RWPE1 (cell line): ENCODE measurements around the gene ADAD2.

Source experiments
- CTCF ChIA-PET: fragments of 350-600 bp; sonication (Branson Sonifier 250); formaldehyde crosslinking; extraction: SDS; loops from one replicate; lab custom pipeline; 2021; lab: Yijun Ruan, JAX
- POLR2A ChIA-PET: fragments of 400-600 bp; formaldehyde crosslinking; extraction: SDS; loops from one replicate; lab custom pipeline; 2020; ENCODE audit warnings: antibody characterized with exemption; ENCODE audit not compliant: low non-redundant PET; lab: Yijun Ruan, JAX
- DNase-seq: peaks from one replicate; pipeline ENCODE4 v3.0.0; 2012; ENCODE audit warnings: low spot score
- H3K27ac ChIP-seq: fragments of 450-650 bp; 2 replicates; pipeline ENCODE4 v1.5.1; 2017
- CTCF ChIP-seq: fragments of 450-650 bp; conservative IDR thresholded peaks from 2 replicates; pipeline ENCODE4 v1.5.1; 2017; ENCODE audit warnings: low read depth, mild to moderate bottlenecking

Gene ADAD2

GRCh38 chr16:84153660-84154214 is 37.2 kb upstream of the ADAD2 start:
- POLR2A ChIA-PET = interaction anchor here (1.1 kb wide), 1 partner anchor 9 kb away, joined by 4 read pairs; the partner anchor contains the start of genes DNAAF1 and HSDL1
- DNase-seq = no peak
- no peak overlapping the region for H3K27ac ChIP-seq
- no peak for TF ChIP-seq CTCF
- CTCF ChIA-PET = no interaction called here

DNA sequence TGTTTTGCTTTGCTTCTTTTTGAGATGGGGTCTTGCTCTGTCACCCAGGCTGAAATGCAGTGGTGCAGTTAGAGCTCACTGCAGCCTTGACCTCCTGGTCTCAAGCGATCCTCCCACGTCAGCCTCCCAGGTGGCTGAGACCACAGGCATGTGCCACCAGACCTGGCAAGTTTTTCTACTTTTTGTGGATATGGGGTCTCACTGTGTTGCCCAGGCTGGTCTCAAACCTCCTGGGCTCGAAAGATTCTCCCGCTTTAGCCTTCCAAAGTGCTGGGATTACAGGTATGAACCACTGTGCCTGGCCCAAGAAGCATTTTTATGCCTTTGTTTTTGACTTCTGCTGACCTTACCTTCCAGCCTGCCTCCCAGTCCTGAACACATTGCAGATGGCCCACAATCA is 35.7 kb upstream of the ADAD2 start:
- ChIA-PET POLR2A (no interaction called here), CTCF (interaction anchor here (0.6 to 1.0 kb wide), 2 partner anchors 21 to 218 kb away, joined by 3 to 4 read pairs; no protein-coding TSS in a partner anchor)

GRCh38 chr16:84155771-84156170 is 35.2 kb upstream of the ADAD2 start:
- TF ChIP-seq CTCF = no peak
- CTCF ChIA-PET = interaction anchor here (0.6 to 1.0 kb wide), 2 partner anchors 20 to 218 kb away, joined by 3 to 4 read pairs; no protein-coding TSS in a partner anchor
- no peak overlapping the region for H3K27ac ChIP-seq
- DNase-seq = no peak
- POLR2A ChIA-PET = no interaction called here

More for the DNA sequence above, 35.7 kb upstream of the ADAD2 start:
- no peak for DNase-seq
- no peak for TF ChIP-seq CTCF
- no peak overlapping the region for H3K27ac ChIP-seq

GRCh38 chr16:84156342-84156784 is 34.6 kb upstream of the ADAD2 start:
- ChIA-PET POLR2A (interaction anchor here (0.6 kb wide), 1 partner anchor 463 kb away, joined by 3 read pairs; no protein-coding TSS in a partner anchor), CTCF (interaction anchor here (0.6 to 1.0 kb wide), 2 partner anchors 20 to 911 kb away, joined by 3 to 4 read pairs; no protein-coding TSS in a partner anchor)
- TF ChIP-seq CTCF = no peak
- no peak overlapping the region for H3K27ac ChIP-seq
- DNase-seq = no peak

GRCh38 chr16:84159007-84159406 is 31.9 kb upstream of the ADAD2 start:
- ChIA-PET CTCF (no interaction called here), POLR2A (no interaction called here)
- H3K27ac ChIP-seq = no peak overlapping the region
- no peak for DNase-seq
- no peak for TF ChIP-seq CTCF

- no peak for TF ChIP-seq CTCF
- ChIA-PET CTCF (interaction anchor here (0.6 to 1.0 kb wide), 2 partner anchors 12 to 24 kb away, joined by 3 to 5 read pairs; no protein-coding TSS in a partner anchor), POLR2A (no interaction called here)
- DNase-seq = no peak
- H3K27ac ChIP-seq = no peak overlapping the region
Observed at GRCh38 chr16:84159800-84160199, 31.2 kb upstream of the ADAD2 start.
